Measurements from ENCODE around the gene UROS.

DNA sequence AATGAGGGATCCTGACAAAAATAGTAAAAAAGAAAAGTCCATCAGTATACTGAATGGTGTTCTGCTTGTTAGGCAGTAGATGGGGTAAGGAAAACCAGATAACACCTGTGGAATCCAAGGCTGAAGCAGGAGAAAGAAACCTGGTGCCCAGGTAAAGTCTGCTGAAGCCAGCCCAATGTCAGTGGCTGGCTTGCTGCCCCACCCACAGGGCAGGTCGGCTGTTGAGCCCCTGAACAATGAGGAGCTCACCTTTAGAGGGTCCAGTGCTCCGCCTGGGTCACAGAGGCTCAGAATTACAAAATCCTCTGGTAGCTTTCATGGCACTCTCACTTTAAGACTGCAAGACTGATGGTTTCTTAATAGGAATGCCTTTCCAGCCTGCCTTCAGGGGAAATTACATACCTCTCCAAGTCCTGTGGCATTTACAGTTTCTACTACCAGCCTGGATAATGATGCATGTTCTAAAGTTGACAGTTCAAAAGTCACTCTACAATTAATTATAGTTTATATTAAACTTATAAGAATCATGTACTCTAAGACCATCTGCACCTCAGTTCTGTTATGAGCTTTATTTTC lies 34.2 kb upstream of the UROS start:
- TF ChIP-seq POLR2A (IDR thresholded peaks at IDR 0.05), result no peak
- no peak for TF ChIP-seq CTCF (IDR thresholded peaks at IDR 0.05)
- TF ChIP-seq POLR2AphosphoS5 (IDR thresholded peaks at IDR 0.05), result no peak
- TF ChIP-seq EP300 (IDR thresholded peaks at IDR 0.05), result no peak

Data from suprapubic skin (tissue), 4 donors.